ENCODE results near the gene MUC6.
"Not testable (repeated sequence)": the region's sequence is repeated elsewhere in the genome, so short reads cannot be mapped to it uniquely, and the experiment has no call there.

Gene MUC6

DNA sequence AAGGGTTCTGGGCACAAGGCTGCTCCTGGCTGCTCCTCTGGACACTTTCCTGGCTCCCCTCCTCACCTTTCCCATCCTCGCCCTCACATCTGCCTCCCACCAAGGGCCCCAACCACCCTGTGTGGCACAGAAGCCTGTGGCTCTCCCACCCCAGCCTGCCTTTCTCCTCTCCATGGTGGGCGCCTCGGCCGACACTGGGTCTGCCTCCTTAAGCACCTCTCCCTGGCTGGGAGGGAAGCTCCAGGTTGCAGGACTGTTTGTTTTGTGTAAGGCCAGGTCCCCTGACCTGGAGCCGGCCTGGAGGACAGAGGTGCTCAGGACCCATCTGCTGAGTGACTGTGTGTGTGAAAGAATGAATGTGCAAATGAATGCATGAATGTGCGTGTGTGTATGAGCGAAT lies 14.1 kb downstream of the MUC6 start:
- DNase-seq: no peak

DNA sequence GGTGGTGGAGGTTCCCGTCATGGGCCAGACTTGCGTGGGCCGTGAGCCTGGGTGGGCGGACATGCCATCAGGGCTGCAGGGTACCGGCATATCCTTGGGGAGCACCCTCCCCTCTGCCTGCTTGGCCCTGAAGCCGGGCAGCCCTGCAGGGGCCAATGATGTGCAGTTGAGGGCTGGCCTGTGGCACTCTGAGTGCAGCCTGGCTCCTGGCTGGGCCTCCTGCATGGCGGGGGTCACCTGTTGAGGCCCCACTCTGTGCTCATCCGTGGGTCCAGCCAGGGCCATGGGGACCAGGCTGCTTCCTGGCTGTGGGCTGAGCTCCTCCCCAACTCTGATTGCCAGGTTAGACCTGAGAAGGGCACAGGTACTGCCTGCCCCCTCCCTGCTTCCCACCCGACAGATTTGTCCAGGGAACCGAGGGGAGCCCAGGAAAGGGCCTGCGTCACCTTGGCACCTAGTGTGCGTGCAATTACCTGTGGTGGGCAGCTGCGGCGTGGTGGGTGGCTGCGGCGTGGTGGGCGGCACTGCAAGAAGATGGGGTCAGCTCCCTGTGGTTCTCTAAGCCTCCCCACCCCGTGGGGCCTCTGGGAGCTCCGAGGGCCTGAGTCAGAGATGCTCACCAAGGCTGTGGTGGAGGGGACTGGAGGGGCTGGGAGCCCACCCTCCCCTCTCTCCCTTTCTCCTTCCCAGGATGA lies 16.2 kb downstream of the MUC6 start:
- no peak for DNase-seq

DNA sequence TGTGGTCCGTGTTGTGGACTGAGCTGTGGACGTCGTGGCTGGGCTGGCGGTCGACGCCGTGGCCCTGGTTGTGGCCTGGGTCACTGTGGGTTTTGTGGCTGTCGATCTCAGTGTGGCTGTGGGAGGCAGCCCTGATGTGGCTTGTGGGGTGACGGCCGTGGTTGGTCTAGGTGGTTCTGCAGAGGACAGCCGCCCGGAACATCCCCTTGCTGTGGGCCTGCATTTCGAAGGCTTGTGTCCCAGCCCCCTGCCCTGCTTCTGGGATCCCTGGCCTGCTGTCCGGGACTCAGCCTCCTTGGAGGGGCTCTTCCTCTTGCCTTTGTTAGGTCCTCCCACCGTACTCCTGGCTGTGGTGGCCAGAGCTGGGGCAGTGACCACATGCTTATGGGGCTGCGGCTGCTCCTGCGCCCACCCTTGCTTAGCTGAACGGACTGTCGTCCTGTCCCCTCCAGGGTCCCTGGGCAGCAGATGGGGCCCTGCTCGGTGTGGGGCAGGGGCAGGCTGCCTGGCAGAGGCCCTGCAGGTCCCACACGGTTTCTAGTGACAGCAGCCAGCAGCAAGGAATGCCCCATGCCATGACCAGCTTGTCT lies 17.1 kb downstream of the MUC6 start:
- no peak for DNase-seq

DNA sequence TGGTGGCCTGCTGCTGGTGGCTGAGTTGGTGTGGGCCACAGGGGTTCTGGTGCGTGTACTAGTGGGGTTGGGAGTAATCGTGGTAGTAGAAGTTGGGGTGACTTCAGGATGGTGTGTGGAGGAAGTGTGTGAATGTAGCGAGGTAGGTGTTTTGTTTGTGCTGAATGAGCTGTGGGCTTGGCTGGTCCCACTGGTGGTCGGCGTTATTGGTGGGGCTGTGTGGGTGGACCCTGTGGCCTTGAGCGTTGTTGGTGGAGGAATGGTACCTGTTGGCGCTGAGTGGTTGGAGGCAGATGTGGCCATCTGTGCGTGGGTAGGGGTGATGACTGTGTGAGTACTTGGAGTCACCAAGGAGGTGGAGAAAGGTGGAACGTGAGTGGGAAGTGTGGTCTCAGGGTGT lies 18.4 kb downstream of the MUC6 start:
- DNase-seq: no peak

DNA sequence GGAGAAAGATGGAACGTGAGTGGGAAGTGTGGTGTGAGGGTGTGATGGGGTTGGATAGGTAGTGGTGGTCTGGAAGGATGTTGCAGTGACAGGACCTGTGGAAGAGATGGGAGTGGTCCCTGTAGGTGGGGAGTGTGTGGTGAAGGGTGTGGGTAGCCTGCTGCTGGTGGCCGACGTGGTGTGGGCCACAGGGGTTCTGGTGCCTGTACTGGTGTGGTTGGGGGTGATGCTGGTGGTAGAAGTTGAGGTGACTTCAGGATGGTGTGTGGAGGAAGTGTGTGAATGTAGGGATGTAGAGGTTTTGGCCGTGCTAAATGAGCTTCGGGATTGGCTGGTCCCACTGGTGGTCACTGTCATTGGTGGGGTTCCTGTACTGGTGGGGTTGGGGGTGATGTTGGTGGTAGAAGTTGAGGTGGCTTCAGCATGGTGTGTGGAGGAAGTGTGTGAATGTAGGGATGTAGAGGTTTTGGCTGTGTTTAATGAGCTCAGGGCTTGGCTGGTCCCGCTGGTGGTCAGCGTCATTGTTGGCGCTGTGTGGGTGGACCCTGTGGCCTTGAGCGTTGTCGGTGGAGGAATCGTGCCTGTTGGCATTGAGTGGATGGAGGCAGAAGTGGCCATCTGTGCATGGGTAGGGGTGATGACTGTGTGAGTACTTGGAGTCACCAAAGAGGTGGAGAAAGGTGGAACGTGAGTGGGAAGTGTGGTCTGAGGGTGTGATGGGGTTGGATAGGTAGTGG lies 19.1 kb downstream of the MUC6 start:
- no peak for DNase-seq

DNA sequence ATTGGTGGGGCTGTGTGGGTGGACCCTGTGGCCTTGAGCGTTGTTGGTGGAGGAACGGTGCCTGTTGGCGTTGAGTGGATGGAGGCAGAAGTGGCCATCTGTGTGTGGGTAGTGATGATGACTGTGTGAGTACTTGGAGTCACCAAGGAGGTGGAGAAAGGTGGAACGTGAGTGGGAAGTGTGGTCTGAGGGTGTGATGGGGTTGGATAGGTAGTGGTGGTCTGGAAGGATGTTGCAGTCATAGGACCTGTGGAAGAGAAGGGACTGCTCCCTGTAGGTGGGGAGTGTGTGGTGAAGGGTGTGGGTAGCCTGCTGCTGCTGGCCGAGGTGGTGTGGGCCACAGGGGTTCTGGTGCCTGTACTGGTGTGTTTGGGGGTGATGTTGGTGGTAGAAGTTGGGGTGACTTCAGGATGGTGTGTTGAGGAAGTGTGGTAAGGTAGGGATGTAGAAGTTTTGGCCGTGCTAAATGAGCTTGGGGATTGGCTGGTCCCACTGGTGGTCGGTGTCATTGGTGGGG lies 19.9 kb downstream of the MUC6 start:
- not testable (repeated sequence) for DNase-seq

DNA sequence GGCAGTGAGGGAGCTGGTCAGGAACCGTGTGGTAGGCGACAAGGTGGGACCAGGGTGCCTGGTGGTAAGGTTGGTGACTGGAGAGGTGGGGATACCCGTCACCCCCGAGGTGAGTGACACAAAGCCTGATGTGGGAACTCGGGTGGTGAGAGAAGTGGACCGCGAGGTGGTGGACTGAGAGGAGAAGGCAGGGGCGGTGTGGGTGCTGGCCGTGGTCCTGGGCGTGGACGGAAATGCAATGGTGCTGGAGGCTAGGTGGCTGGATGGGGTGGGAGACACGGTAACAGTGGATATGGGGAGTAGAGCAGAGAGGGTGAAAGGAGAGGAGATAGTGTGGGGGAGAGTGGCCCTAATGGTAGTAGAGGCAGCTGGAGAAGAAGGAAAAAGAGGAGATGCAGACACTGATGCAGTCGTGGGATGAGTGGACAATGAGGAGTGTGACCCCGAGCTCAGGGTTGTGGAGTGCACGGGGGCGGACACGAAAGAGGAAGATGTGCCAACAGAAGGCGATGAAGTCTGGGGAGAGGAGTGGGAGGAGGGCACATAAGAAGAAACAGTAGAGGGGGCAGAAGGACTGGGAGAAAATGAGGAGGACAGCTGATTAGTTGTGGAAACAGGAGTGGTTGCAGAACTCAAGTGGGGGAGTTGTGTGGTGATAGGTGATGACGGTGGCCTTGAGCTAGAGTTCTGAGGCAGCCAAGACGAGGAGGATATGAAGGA lies 20.5 kb downstream of the MUC6 start:
- no peak for DNase-seq

DNA sequence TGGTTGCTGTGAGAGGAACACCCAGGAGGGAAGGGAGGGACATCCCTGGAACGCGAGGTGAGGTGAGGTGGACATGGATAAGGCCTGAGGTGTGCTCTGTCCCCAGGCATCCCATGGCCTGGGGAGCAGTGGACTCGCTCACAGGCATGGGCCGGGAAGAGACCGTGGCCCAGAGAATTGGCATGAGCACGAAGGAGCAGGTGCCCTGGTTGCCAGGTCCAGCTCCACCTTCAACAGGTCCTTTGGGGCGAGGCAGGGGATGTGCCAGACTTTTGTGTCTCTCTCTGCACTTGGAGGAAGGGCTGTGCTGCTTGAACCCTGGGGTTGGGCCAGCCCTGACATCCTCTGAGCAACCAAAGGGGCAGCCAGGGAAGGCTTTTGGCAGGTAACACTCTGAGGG lies 21.5 kb downstream of the MUC6 start:
- no peak for DNase-seq

DNA sequence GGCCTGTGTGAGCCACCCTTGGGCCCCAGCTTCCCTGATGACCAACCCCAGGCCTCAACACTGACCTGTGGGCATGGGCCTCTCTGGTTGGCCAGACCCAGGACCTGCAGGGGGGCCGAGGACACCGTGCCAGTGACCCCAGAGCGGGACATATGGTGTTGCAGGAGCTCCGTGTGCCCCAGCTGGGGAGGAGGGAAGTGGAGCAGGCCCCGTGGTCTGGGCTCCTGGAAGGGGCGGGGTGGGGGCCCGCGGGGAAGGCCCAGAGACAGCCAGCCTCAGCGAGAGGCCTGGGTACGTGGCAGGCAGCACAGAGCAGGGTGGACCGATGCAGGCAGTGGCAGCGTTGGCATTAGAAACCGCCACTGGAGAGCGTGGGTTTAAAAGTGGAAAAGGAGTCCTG lies 22.2 kb downstream of the MUC6 start:
- DNase-seq: no peak

DNA sequence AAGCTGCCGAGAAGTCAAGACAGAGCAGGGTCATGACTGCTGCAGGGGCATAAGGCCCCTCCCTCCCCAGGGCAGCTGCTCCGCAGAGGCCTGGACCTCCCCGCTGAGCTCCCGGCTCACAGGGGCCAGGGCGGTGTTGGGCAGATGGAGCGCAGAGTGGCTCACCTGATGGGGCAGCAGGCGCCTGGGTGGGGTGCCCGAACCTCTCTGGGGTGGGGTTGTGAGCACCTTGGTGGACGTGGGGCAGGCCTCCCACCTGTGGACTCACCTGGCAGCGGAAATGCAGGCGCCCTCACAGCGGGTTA lies 22.9 kb downstream of the MUC6 start:
- no peak for DNase-seq

DNA sequence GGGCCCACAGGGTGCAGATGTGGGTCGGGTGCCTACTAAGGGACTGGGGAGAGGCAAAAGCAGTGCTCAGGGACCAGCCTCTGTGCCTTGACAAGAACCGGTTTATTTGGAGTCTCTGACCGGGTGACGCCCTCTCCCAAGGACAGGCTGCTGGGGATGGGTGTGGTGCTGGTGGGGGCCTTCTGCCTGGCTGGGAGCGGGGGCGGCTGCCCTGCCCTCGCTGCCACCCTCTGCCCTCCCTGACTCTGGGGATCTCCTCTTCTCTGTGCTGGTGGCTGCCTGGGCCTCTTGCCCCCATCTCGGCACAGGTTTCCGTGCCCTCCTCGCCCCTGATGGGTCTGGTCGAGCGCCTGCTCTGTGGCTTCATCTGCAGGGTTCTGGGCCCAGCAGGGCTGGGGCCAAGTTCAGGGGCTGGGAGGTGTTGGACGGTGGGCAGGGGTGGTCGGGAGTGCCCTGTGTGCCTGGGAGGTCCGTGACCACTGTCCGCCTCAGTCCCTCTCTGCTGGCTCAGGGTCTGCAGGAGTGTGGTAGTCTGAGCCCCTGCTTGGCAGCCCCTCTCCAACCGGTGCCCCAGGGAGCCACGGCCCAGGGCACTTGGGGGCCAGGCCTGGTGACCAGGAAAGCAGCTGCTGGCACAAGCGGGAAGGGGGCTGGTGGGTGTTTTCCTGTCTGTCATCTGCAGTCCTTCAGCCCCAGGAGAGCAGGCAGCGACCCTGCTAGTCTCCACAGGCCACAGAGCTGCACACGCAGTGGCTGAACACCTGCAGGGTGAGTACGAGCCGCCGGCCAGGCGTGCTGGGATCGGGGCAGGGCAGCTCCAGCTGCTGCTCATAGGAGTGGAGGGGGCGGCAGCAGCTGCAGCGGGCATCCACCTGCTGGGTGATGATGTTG lies 23.5 kb downstream of the MUC6 start:
- no peak for DNase-seq

DNA sequence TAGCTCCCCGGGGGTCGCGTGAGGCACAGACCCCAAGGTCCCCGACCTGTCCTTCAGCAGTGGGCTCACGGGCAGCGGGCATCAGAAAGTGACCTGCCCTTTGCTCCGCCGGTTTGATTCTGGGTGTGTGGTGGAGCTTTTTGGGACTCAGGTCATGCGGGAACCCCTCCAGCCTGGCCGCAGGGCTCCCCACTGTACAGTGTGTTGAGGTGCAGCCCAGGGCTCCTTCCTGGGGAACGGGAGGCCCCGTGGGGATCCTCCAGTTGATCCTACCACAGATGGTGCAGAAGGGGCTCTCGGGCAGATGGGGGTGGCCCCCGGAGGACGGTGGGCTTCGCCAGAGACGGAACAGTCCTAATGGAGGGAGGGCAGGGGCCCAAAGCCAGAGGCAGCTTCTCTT lies 24.2 kb downstream of the MUC6 start:
- DNase-seq: no peak

DNA sequence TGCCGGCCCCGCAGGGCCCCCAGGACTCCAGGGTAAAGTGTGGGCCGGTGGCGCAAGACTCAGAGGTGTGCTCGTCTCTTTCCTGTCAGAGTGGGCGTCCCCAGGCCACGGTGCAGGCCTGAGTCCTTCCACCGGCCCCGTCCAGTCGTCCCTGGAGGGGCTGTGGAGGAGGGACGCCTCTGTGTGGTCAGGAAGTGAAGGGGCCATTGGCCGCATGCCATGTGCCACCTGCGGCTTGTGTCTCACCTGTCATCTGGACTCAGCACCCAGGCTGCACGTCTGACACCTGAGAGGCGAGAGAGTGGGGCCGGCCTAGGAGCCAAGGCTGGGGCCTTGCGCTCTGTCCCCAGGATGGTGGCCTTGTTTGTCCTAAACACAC lies 25.2 kb downstream of the MUC6 start:
- DNase-seq: no peak

DNA sequence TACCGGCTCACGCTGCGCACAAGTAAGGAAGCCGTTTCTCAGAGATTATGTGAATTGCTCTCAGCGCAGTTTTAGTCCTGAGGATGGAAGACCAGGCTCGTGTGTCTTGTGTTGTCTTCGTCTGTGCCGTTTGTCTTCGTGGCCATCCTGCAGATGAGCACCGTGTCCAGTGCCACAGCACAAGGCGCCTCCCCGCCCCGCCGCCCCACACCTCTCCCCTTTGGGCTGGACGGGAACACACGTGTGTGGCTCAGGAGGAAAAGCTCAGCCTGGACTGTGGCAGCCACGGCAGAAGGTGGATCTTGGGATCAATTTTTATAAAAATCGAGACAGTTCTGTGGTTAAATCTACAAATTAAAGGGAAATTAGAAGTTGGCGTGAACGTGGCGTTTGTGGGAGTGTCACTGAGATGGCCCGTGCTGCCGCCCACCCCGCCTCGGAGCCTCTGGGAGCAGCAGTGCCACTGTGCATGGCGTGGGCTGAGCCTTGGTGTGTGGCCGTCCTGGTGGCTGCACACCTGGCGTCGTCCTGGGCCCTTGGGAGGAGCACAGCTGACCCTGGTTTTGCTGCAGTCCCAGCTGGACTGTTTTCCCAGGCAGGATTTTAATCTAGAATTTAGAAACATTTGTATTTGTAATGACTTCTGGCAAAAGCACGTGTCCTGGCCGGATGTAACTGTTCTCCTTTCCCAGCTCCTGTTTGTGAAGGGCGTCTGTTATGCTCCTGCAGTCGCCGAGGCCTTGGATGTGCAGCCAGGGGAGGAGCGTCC lies 25.8 kb downstream of the MUC6 start:
- no peak for DNase-seq

DNA sequence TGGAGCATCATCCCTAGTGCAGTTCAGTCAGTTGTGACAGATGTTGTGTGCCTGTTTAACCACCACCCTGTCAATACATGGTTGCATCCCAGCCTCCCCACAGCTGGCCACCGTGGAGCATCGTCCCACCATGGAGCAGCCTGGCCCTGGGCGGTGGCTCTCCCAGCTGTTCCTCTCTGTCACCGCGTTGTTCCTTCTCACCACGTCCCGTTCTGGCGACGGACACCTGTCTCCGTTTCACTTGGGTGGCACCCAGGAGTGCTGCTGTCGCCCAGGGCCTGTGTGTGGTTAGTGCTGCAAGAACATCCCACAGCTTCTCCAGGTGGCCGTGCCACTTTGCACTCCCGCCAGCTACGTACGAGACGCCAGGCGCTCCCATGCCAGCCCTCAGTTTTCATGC lies 26.5 kb downstream of the MUC6 start:
- no peak for DNase-seq

DNA sequence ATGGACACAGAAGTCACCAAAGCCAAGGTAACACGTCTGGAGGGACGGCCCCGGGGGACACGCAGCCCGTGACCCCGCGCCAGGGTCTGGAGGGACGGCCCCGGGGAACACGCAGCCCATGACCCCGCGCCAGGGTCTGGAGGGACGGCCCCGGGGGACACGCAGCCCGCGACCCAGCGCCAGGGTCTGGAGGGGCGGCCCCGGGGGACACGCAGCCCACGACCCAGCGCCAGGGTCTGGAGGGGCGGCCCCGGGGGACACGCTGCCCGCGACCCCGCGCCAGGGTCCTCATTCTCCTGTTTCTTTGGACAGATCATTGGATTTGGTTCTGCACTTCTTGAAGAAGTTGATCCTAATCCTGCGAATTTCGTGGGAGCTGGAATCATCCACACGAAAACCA lies 27.1 kb downstream of the MUC6 start:
- no peak for DNase-seq

DNA sequence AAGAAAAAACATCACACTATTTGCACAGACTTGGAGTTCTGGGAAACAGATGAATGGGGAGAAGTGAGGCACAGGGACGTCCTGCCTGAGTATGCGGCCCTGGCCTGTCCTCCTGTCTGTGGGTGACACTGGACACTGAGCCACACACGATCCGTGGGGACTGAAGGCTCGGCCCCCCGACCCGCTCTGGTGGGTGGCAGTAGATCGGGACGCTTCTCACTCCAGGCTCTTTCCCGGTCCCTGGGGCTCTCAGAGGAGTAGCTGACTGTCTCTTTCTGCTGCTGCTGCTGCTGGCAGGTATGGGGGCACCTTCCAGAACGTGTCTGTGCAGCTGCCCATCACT lies 27.7 kb downstream of the MUC6 start:
- no peak for DNase-seq

DNA sequence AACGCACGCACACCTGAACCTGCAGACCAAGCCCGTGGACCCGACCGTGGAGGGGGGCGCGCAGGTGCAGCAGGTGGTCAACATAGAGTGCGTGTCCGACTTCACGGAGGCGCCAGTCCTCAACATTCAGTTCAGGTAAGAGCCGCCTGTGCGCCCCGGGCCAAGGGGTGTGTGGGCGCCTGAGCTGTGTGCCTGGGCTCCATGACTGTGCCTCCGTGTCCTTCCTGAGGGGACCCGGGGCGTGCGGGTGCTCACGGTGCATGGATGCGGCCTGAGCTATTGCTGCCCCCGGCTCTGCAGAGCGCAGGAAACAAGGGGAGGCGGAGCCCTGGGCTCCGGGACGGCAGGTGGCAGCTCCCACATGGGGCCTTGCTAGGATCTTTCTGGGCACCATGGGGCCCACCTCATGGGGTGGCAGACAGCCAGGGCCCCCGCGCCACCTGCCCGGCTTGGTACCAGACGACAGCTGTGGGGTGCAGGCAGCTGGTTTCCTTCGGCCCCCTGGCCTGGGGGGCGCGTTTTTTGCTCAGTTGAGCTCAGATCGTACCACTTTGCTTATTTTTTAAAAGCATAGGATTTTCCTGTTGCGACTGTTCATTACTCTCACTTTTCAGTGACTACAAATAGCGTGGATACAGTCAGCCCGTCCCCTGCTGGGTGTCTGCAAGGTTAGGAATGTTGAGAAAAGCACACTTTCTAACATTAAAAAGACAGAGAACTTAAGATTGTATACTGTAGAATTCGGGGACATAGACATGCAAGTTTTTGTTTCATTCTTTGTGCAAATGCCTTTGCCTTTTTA lies 28.3 kb downstream of the MUC6 start:
- DNase-seq: no peak

DNA sequence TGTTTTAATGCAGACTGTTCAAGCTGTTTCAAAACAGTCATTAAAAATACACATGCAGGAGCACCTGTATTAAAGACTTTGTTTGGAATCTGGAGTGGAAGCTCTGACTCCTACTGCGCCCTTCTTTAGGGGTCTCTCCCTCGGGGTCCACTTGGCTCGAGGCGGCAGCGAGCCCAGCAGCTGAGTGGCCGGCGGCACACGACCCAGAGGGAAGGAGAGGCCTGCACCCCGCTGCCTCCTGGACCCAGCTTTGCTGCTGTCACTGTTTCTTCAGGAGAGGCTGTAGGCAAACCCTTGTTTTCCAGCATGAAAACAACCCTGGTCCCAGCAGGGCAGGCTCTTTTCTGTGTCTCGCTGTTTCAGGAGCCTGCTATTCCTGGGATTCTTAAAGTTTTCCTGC lies 29.2 kb downstream of the MUC6 start:
- no peak for DNase-seq

DNA sequence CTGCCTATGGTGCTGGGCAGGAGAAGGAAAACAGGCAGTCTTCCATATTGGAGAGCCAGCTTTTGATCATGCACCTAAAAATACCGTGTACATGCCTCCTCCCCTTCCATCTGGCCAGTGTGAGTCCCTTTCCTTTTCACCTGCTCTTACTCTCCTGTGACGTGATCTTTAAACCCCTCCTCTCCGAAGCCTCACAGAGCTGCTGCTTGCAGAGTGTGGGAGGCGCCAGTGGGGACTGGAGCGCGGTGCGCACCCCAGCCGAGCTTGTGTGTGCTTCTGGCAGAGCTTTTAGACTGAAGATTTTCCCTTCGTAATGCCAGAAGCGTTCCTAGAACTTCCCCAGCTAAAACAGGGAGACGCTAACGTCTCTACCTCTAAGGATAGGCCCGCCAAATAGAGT lies 29.8 kb downstream of the MUC6 start:
- DNase-seq: no peak

DNA sequence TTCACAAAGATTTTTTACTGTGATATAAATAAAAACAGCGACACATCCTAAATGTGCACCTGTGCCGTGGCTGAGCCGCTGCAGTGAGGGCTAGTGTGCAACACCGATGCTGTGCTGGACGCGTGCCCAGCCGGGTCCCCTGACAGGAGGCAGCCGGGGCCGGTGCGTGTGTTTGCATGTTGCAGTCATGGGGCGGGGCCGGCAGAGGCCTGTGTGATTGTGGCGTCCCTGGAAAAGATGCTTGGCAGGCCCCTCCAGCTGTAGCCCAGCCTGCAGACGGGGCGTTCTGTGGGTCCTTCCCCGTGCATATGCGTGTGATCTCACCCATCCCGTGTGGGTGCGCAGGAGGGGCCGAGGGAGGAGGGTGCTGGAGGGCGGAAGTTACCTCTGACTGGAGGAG lies 30.6 kb downstream of the MUC6 start:
- no peak for DNase-seq

All from NCI-H774 (cell line).